NCI-H1417 (cell line): ENCODE measurements around the gene RBP4.

Source experiments
- DNase-seq, 3 experiments: peaks; one replicate each; lab custom pipeline; 2025; lab: John Stamatoyannopoulos, UW

Gene RBP4

GRCh38 chr10:93601146-93601773 lies at the start of gene RBP4:
TSS of gene RBP4 (minus strand) at chr10:93601235. CDS start at chr10:93601028, 207 bp downstream.
- peak in 2 of 3 experiments; percentile 8 to 22 for DNase-seq

- no peak for DNase-seq
Measured at GRCh38 chr10:93639791-93640190, 38.8 kb upstream of the RBP4 start.

- peak in 2 of 3 experiments; percentile 17 to 33 for DNase-seq
Measured at GRCh38 chr10:93630625-93631557, 29.9 kb upstream of the RBP4 start.

- DNase-seq, result no peak
Measured at GRCh38 chr10:93629647-93630305, 28.7 kb upstream of the RBP4 start.

- DNase-seq, result no peak
Measured at GRCh38 chr10:93628858-93629257, 27.8 kb upstream of the RBP4 start.

- DNase-seq, result no peak
Measured at GRCh38 chr10:93622942-93623341, 21.9 kb upstream of the RBP4 start.

- no peak for DNase-seq
Measured at GRCh38 chr10:93620925-93621324, 19.9 kb upstream of the RBP4 start.

- no peak for DNase-seq
Measured at GRCh38 chr10:93615576-93616235, 14.7 kb upstream of the RBP4 start.

- no peak for DNase-seq
Measured at GRCh38 chr10:93614101-93614825, 13.2 kb upstream of the RBP4 start.

- no peak for DNase-seq
Measured at GRCh38 chr10:93613126-93613525, 12.1 kb upstream of the RBP4 start.

- no peak for DNase-seq
Measured at GRCh38 chr10:93612311-93612710, 11.3 kb upstream of the RBP4 start, which contains the start of gene PDE6C. TSS of gene PDE6C (plus strand) at chr10:93612537. CDS start at chr10:93612726, 189 bp downstream.

- no peak for DNase-seq
Measured at GRCh38 chr10:93608421-93608820, 7.4 kb upstream of the RBP4 start.

- peak in 2 of 3 experiments; percentile 4 to 59 for DNase-seq
Measured at GRCh38 chr10:93604146-93604545, 3.1 kb upstream of the RBP4 start.

- no peak for DNase-seq
Measured at GRCh38 chr10:93603023-93603422, 2.0 kb upstream of the RBP4 start.

- no peak for DNase-seq
Measured at GRCh38 chr10:93601774-93602162, 733 bp upstream of the RBP4 start.

- peak in 1 of 3 experiments; percentile 11 for DNase-seq
Measured at GRCh38 chr10:93600446-93601145, 439 bp downstream of the RBP4 start.

GRCh38 chr10:93599778-93600177 lies 1.3 kb downstream of the RBP4 start:
- no peak for DNase-seq

- DNase-seq, result no peak
Measured at GRCh38 chr10:93599335-93599734, 1.7 kb downstream of the RBP4 start.

GRCh38 chr10:93598157-93598556 lies 2.9 kb downstream of the RBP4 start:
- DNase-seq, result no peak

GRCh38 chr10:93597075-93597599 lies 3.9 kb downstream of the RBP4 start:
- no peak for DNase-seq
